ENCODE measurements around the gene PNMA6A.
"Not testable (repeated sequence)": the region's sequence is repeated elsewhere in the genome, so short reads cannot be mapped to it uniquely, and the experiment has no call there.

Gene PNMA6A

DNA sequence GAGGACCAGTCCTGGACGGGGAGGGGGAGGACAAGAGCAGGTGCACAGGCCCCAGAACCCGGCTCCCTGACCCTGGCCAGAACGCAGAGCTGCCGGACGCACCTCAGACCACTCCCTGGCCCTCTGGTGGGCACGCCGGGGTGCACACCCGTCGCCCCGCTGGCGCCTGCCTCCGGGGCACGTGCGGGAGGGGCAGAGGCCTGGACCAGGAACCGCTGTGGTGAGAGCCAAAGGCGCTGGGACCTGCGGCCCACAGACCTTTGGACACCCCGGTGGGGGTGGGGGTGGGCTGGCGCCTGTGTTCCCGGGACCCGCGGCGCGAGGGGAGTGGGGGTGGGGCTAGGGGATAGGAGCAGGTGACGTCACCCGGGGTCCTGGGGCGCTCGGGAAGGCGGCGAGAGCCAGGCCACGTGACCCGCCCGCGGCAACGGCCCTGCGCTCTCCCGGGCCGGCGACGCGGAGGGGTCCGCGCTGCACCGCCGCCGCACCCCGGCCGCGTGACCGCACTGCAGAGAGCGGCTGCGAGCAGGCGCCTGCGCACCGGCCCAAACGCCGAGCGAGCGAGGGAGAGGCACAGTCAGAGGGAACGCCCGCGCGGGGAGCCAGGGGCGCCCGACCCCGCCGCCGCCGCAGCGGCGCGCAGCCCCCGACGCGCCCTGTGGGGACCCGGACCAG, at the start of gene PNMA6A:
PNMA6A (plus strand) TSS at position 546 of the 675 bp plus-strand sequence. CDS start 609 bp downstream, outside the sequence.
- DNase-seq (ENCODE audit: low read depth, low spot score); H3K4me3 ChIP-seq (ENCODE audit: low read depth, low read length); in situ Hi-C loops (cut with HindIII; ENCODE audit: low sequenced_read_pairs): not testable (repeated sequence)

DNA sequence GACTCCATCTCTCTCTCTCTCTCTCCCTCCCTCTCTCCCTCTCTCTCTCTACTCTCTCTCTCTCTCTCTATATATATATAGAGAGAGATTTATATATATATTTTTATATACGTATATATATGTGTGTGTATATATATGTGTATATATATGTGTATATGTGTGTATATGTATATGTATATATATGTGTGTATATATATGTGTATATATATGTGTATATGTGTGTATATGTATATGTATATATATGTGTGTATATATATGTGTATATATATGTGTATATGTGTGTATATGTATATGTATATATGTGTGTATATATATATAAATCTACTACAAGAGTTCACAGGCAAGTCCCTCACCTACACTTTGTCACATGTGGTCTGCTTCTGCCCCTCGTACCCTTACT, 45.8 kb upstream of the PNMA6A start:
- DNase-seq (ENCODE audit: low read depth, low spot score); in situ Hi-C loops (cut with HindIII; ENCODE audit: low sequenced_read_pairs); H3K4me3 ChIP-seq (ENCODE audit: low read depth, low read length): not testable (repeated sequence)

DNA sequence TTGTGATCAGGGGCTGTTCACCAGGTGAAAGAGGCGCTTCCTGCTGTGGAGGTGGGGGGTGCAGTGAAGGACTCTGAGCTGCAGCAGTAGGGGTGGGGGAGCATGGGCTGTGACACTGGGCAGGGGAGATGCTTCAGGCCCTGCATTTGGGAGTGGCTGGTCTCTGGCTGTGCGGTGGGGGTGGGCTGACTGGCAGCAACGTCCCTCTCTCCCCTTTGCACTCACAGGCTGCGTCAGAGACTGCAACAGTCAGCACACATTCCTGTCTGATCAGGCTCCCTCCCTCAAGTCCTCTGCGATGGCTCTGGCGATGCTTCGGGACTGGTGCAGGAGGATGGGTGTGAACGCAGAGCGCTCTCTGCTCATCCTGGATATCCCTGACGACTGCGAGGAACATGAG, 43.8 kb upstream of the PNMA6A start:
- DNase-seq (ENCODE audit: low read depth, low spot score); in situ Hi-C loops (cut with HindIII; ENCODE audit: low sequenced_read_pairs): not testable (repeated sequence)

DNA sequence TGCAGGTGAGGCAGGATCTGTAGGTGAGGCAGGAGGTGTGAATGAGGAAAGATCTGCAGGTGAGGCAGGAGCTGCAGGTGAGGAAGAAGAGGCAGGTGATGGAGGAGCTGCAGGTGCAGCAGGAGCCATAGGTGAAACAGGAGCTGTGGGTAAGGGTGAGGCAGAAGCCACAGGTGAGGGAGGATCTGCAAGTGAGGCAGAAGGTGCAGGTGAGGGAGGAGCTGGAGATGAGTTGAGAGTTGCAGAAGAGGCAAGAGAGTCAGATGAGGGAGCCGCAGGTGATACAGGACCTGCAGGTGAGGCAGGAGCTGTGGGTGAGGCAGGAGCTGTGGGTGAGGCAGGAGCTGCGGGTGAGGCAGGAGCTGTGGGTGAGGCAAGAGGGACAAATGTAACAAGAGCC, 43.1 kb upstream of the PNMA6A start:
- H3K4me3 ChIP-seq (ENCODE audit: low read depth, low read length) = no peak overlapping the region
- in situ Hi-C loops (cut with HindIII; ENCODE audit: low sequenced_read_pairs) = no loop called here
- DNase-seq (ENCODE audit: low read depth, low spot score) = no peak
- TF ChIP-seq, protein P1, sequence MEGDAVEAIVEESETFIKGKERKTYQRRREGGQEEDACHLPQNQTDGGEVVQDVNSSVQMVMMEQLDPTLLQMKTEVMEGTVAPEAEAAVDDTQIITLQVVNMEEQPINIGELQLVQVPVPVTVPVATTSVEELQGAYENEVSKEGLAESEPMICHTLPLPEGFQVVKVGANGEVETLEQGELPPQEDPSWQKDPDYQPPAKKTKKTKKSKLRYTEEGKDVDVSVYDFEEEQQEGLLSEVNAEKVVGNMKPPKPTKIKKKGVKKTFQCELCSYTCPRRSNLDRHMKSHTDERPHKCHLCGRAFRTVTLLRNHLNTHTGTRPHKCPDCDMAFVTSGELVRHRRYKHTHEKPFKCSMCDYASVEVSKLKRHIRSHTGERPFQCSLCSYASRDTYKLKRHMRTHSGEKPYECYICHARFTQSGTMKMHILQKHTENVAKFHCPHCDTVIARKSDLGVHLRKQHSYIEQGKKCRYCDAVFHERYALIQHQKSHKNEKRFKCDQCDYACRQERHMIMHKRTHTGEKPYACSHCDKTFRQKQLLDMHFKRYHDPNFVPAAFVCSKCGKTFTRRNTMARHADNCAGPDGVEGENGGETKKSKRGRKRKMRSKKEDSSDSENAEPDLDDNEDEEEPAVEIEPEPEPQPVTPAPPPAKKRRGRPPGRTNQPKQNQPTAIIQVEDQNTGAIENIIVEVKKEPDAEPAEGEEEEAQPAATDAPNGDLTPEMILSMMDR (IDR thresholded peaks at IDR 0.05; ENCODE audit: low read depth, low read length) = no peak

More for the DNA sequence above, 43.8 kb upstream of the PNMA6A start:
- H3K4me3 ChIP-seq (ENCODE audit: low read depth, low read length) = not testable (repeated sequence)

DNA sequence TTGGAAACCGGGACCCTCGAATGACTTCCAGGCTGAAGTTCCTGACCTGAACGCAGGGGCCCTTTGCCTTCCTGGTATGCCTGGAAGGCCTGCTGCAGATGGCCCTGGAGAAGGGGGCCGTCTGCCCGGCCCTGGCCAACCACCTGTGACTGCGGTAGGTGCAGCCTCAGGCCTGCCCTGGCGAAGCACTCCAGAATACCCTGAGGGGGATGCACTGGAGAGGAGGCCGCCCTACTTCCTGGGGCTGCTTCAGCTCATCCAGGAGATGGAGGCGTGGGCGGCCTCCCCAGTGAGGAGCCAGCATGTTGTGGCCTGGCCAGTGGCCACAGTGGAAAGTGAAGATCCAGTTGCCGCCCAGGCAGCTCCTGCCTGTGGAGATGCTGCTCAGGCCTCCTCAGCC, 42.4 kb upstream of the PNMA6A start:
- TF ChIP-seq, protein P1 (IDR thresholded peaks at IDR 0.05; ENCODE audit: low read depth, low read length) = no peak
- DNase-seq (ENCODE audit: low read depth, low spot score) = no peak
- in situ Hi-C loops (cut with HindIII; ENCODE audit: low sequenced_read_pairs) = no loop called here
- no peak overlapping the region for H3K4me3 ChIP-seq (ENCODE audit: low read depth, low read length)

GRCh38 chrX:153030801-153031200, 41.5 kb upstream of the PNMA6A start:
- DNase-seq (ENCODE audit: low read depth, low spot score) = no peak
- no peak overlapping the region for H3K4me3 ChIP-seq (ENCODE audit: low read depth, low read length)
- in situ Hi-C loops (cut with HindIII; ENCODE audit: low sequenced_read_pairs) = no loop called here
- TF ChIP-seq, protein P1 (IDR thresholded peaks at IDR 0.05; ENCODE audit: low read depth, low read length) = no peak

DNA sequence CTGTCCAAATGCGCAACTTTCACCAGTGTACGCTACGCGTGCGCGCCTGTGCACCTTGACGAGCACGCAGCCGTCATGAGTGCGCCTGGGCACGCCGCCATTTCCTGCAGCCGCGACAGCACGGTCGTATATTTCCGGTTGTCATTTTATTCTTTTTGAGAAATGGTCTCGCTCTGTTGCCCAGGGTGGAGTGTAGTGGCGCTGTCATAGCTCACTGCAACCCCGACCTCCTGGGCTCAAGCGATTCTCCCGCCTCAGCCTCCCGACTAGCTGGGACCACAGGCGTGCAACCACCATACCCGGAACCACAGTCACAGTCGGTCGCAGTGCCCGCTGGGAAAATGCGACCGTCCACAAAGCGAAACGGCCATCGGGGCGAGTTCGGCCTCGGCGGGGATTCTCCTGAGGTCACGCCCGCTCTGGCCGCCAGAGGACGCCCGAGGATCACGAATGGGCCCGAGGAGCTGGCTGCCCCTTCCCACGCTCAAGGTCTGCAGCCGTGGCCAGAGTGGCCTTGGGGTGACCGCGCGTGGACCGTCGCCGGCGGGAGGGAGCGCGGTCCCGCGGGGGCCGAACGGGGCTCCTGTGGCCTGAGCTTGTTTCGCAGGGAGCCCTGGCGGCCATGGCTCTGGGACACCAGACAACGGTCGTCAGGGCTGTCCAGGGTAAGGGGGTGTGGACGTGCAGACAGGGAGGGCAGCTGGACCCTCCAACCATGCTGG, 39.7 kb upstream of the PNMA6A start:
- in situ Hi-C loops (cut with HindIII; ENCODE audit: low sequenced_read_pairs) = no loop called here
- DNase-seq (ENCODE audit: low read depth, low spot score) = peak; percentile 27
- TF ChIP-seq, protein P1 (IDR thresholded peaks at IDR 0.05; ENCODE audit: low read depth, low read length) = peak; percentile 73
- H3K4me3 ChIP-seq (ENCODE audit: low read depth, low read length) = no peak overlapping the region

DNA sequence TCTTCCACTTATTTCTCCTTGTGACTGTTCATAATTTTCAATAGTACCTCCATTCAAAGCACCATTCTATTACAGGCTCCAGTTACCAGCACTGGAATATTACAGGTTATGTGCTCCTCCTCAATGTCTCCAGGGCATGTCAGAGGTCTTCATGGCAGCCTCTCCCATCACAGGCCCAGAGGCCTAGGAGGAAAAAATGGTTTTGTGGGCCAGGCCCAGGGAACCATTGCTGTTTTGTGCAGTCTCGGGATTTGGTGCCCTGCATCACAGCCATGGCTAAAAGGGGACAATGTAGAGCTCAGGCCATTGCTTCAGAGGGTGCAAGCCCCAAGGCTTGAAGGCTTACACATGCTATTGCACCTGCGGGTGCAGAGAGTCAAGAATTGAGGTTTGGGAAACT, 23.2 kb upstream of the PNMA6A start:
- H3K4me3 ChIP-seq (ENCODE audit: low read depth, low read length) = no peak overlapping the region

More for the DNA sequence above, 23.2 kb upstream of the PNMA6A start:
- in situ Hi-C loops (cut with HindIII; ENCODE audit: low sequenced_read_pairs) = no loop called here
- TF ChIP-seq, protein P1 (IDR thresholded peaks at IDR 0.05; ENCODE audit: low read depth, low read length) = no peak
- no peak for DNase-seq (ENCODE audit: low read depth, low spot score)

Data from astrocyte of the spinal cord (primary cell).